CD4-positive, alpha-beta T cell (primary cell): Measurements from ENCODE around the gene IRF9. TPM values are rescaled to one million over a fixed set of nuclear protein-coding genes. Genes with fewer than 3 reads are reported as not detected.

Source experiments
- ATAC-seq: fragments of 200-7000 bp; cut with Tn5 transposase; one replicate; pipeline ENCODE4 v1.10.0; 2022; ENCODE audit warnings: mild to moderate bottlenecking; ENCODE audit not compliant: poor library complexity
- CTCF ChIA-PET: fragments of 350-600 bp; sonication (Branson Sonifier 250); formaldehyde crosslinking; loops from one replicate; lab custom pipeline; 2021; ENCODE audit warnings: antibody characterized with exemption, inconsistent platforms; lab: Charles Lee
- POLR2A ChIA-PET: fragments of 350-600 bp; sonication (Branson Sonifier 250); formaldehyde crosslinking; loops from one replicate; lab custom pipeline; 2021; ENCODE audit warnings: antibody characterized with exemption, inconsistent platforms; lab: Charles Lee
- DNase-seq, 14 experiments: peaks; one replicate each; pipeline ENCODE4 v3.0.0-alpha.2; 2013 to 2020; ENCODE audit warnings: mixed read lengths in 2 of 14
- H3K27ac ChIP-seq, 2 donors: one replicate each; pipeline versions ENCODE4 v1.5.1 to v1.7.0; 2013; ENCODE audit warnings: low read length in 2 of 2, low read depth in 1 of 2, mild to moderate bottlenecking in 1 of 2
- H3K27me3 ChIP-seq, 2 experiments: 1 replicate in 1 of 2; 2 replicates in 1 of 2; pipeline versions ENCODE4 v1.6.1 to v1.7.0; 2013; ENCODE audit warnings: low read length in 2 of 2, control low read depth in 1 of 2, mild to moderate bottlenecking in 1 of 2, moderate library complexity in 1 of 2; ENCODE audit not compliant: insufficient read depth in 2 of 2, control insufficient read depth in 1 of 2
- H3K36me3 ChIP-seq: one replicate; pipeline ENCODE4 v1.6.1; 2013; ENCODE audit warnings: low read length, control low read depth; ENCODE audit not compliant: insufficient read depth
- H3K4me1 ChIP-seq: one replicate; pipeline ENCODE4 v1.6.1; 2013; ENCODE audit warnings: low read length, control low read depth; ENCODE audit not compliant: insufficient read depth
- H3K4me3 ChIP-seq: one replicate; pipeline ENCODE4 v1.5.1; 2013; ENCODE audit warnings: mild to moderate bottlenecking, low read length, moderate library complexity
- H3K9me3 ChIP-seq, 2 experiments: 1 replicate in 1 of 2; 2 replicates in 1 of 2; pipeline versions ENCODE4 v1.6.1 to v1.7.0; 2013; ENCODE audit warnings: low read length in 2 of 2, mild to moderate bottlenecking in 2 of 2, control low read depth in 1 of 2, moderate library complexity in 1 of 2; ENCODE audit not compliant: control insufficient read depth in 1 of 2, insufficient read depth in 1 of 2
- H3K27ac Mint-ChIP-seq: one replicate; pipeline ENCODE4 v1.8.0; 2020; ENCODE audit warnings: mixed read lengths
- H3K27me3 Mint-ChIP-seq: one replicate; pipeline ENCODE4 v1.8.0; 2021; ENCODE audit warnings: mixed read lengths
- H3K36me3 Mint-ChIP-seq: one replicate; pipeline ENCODE4 v1.8.0; 2021; ENCODE audit warnings: low read depth, mixed read lengths
- H3K4me1 Mint-ChIP-seq: one replicate; pipeline ENCODE4 v1.8.0; 2021; ENCODE audit warnings: low read depth, mixed read lengths
- H3K4me3 Mint-ChIP-seq: one replicate; pipeline ENCODE4 v1.8.0; 2020; ENCODE audit warnings: mild to moderate bottlenecking, mixed read lengths
- H3K9me3 Mint-ChIP-seq: one replicate; pipeline ENCODE4 v1.8.0; 2020; ENCODE audit warnings: mixed read lengths
- CTCF ChIP-seq: fragments of 200-600 bp; IDR thresholded peaks from one replicate; pipeline ENCODE4 v1.8.0; 2022; ENCODE audit warnings: antibody characterized with exemption, mild to moderate bottlenecking
- intact Hi-C, 2 experiments: fragments of 100-400 bp; cut with DNase I in 1 of 2; cut with micrococcal nuclease in 1 of 2; formaldehyde crosslinking; loops; one replicate each; pipeline versions ENCODE4 v1.15.1 to v1.9.0; 2023 to 2025; cut with DNase I, micrococcal nuclease
- total RNA-seq, 174 experiments: library from RNA in 2 of 174; stranded (reverse) in 2 of 174; gene quantifications; one replicate each; pipeline ENCODE4 v1.2.3 and lab custom pipeline; 2021 to 2026

Gene IRF9
- total RNA-seq, 2 experiments from 2014 or later = 248 to 262 TPM

- Mint-ChIP-seq H3K4me1 (peaks cover 34% of the 10 kb centered on the region), H3K9me3 (no peaks in the 10 kb centered on the region), H3K27ac (peak overlapping the region; percentile 98), H3K4me3 (peak overlapping the region; percentile 98), H3K27me3 (no peaks in the 10 kb centered on the region), H3K36me3 (peaks cover 57% of the 10 kb centered on the region)
- H3K27me3 ChIP-seq = no peaks in the 10 kb centered on the region
- ChIA-PET CTCF (interaction anchor here (1.7 to 2.8 kb wide), 4 partner anchors 23 to 47 kb away, joined by 4 to 23 read pairs (median 10); partner anchors contain the start of genes EMC9 and IRF9), POLR2A (interaction anchor here (0.6 to 7.0 kb wide), 45 partner anchors 9 to 1347 kb away, joined by 3 to 296 read pairs (median 9); partner anchors contain the start of genes ACIN1, C14orf119, CARMIL3 and CBLN3)
- TF ChIP-seq CTCF = no peak
- peak in 13 of 14 experiments; percentile 63 to 91 (median 75) for DNase-seq
- peak; percentile 21 for ATAC-seq
- peak overlapping the region; percentile 98 to 99 for H3K27ac ChIP-seq
- H3K36me3 ChIP-seq = peaks cover 23% of the 10 kb centered on the region
- peaks cover 47% of the 10 kb centered on the region for H3K4me1 ChIP-seq
- peak overlapping the region; percentile 77 for H3K4me3 ChIP-seq
- H3K9me3 ChIP-seq = no peaks in the 10 kb centered on the region
- intact Hi-C loops = loop anchor here (1.0 to 10.0 kb wide), 7 partner anchors 47 to 647 kb away; partner anchors contain the start of genes IRF9 (in 2 of the 2), AP1G2 (in 1 of the 2), DHRS1 (in 1 of the 2) and IPO4 (in 1 of the 2)
These were observed 47.1 kb upstream of the IRF9 start for GRCh38 chr14:24113801-24114531.

- Histone ChIP-seq H3K27me3 (no peaks in the 10 kb centered on the region), H3K4me1 (peaks cover 42% of the 10 kb centered on the region), H3K9me3 (no peaks in the 10 kb centered on the region), H3K36me3 (peaks cover 31% of the 10 kb centered on the region), H3K27ac (peak within 1 kb of the TSS; percentile 98 to 99), H3K4me3 (peak within 1 kb of the TSS; percentile 77)
- H3K4me3 Mint-ChIP-seq = peak within 1 kb of the TSS; percentile 98
- POLR2A ChIA-PET = interaction anchor here (0.6 to 7.0 kb wide), 47 partner anchors 10 to 1348 kb away, joined by 3 to 296 read pairs (median 9); partner anchors contain the start of genes ACIN1, C14orf119, CARMIL3 and CBLN3
- no peaks in the 10 kb centered on the region for H3K9me3 Mint-ChIP-seq
- H3K27ac Mint-ChIP-seq = peak within 1 kb of the TSS; percentile 98
- CTCF ChIA-PET = interaction anchor here (1.2 to 2.8 kb wide), 7 partner anchors 21 to 219 kb away, joined by 3 to 23 read pairs (median 6); partner anchors contain the start of genes EMC9, IRF9, PSME1 and RNF31
- no peak for TF ChIP-seq CTCF
- ATAC-seq = peak; percentile 81
- no peaks in the 10 kb centered on the region for H3K27me3 Mint-ChIP-seq
- H3K4me1 Mint-ChIP-seq = peaks cover 35% of the 10 kb centered on the region
- intact Hi-C loops = loop anchor here (1.0 to 10.0 kb wide), 12 partner anchors 20 to 647 kb away; partner anchors contain the start of genes IRF9 (in 2 of the 2), AP1G2 (in 1 of the 2), DHRS1 (in 1 of the 2) and EMC9 (in 1 of the 2)
- DNase-seq = peak; percentile 95 to 100 (median 98)
- H3K36me3 Mint-ChIP-seq = peaks cover 65% of the 10 kb centered on the region
These were observed 46.3 kb upstream of the IRF9 start, which contains the start of the genes DCAF11 and NRL for GRCh38 chr14:24114532-24115421. Gene DCAF11 (plus strand): TSS chr14:24114777. CDS start chr14:24115595, 818 bp downstream. Gene NRL (minus strand): TSS chr14:24114949. CDS start chr14:24082848, 32,101 bp downstream.
